GM19035 (cell line): ENCODE results near the gene AMBRA1.

Experiments
- ATAC-seq: cut with Tn5 transposase; IDR thresholded peaks from one replicate; pipeline ENCODE4 v1.9.1; 2021; ENCODE audit not compliant: unreplicated experiment

AMBRA1 gene

DNA sequence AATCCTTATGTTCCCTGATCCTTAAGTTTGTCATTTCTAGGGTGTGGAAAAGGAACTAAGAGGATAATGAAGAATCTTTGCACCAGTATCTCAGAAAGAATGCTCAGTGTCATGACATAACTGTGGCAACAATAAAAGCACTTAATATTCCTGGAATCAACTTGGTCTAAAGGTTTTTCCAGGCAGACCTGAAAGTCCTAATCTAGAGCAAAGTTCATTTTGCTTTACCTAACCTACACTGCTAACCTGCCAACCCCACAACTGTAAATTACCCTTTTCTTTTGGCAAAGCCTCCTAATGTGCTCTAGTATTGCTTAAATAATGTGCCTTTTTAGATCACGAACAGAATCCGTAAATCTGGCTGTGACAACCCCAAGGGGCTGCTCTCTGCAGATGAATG lies 82.5 kb downstream of the AMBRA1 start:
- no peak for ATAC-seq

DNA sequence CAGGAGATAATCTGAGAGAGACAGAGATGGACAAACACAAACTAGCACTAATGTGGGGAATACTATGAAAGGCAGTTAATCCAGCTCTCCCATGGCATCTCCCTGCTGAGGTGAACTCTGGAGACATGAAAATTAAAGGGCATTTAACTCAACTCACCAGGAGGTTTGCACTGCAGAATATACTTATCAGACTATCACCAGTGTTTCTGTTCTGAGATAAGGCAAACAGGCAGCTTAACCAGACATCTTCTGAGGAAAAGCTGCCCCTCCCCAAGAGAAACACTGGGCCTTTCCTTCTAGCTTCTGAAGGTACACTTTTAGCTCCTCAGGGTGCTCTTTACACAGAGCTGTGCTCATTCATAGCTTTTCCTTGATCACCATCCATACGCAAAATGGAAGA lies 85.5 kb downstream of the AMBRA1 start:
- no peak for ATAC-seq

DNA sequence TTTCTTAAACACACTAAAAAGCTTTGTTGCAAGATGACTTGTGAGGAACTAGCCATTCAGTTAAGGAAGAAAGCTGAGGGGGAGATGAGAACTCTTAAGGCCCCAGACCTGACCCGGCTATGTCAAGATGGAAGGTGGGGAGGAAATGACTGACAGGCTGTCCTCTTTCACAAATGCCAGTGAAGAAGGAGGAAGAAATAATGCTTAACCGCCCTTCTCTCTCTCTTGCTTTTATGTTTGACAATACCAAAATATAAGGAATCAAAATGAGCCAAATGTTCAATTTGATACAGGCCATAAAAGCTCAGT lies 87.4 kb downstream of the AMBRA1 start:
- no peak for ATAC-seq

DNA sequence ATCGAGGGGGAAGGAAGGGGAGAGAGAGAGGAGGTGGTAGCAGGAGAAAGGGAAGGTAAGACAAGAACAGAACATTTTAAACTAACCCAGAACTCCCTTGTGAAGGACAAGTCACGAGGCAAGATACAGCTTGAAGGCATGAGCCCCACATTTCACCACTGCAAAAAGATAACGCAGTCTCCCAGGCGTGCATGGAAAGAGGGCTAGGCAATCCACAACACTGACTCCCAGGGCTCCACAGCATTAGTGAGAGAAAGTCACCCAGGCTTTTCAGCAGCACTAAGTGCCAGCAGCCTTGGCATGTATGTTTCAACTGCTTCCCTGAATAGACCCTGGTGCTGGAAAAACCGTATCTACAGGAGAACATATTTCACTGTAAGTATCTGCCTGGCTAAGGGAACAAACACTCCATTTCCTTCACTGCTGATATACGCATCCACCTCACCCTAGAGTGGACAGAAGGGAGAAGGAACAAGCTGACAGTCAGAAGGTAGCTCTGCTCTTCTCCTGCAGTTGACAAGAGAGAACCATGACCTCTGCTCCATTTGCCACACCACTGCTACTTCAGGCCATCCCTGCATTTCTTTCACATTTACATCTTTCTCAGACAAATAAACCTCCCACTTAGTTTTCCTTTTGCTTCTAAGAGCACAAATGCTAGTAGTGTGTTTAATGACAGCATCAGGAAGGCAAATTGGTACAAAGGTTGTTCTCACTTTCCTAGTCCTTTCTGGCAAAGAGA lies 87.9 kb downstream of the AMBRA1 start:
- no peak for ATAC-seq

DNA sequence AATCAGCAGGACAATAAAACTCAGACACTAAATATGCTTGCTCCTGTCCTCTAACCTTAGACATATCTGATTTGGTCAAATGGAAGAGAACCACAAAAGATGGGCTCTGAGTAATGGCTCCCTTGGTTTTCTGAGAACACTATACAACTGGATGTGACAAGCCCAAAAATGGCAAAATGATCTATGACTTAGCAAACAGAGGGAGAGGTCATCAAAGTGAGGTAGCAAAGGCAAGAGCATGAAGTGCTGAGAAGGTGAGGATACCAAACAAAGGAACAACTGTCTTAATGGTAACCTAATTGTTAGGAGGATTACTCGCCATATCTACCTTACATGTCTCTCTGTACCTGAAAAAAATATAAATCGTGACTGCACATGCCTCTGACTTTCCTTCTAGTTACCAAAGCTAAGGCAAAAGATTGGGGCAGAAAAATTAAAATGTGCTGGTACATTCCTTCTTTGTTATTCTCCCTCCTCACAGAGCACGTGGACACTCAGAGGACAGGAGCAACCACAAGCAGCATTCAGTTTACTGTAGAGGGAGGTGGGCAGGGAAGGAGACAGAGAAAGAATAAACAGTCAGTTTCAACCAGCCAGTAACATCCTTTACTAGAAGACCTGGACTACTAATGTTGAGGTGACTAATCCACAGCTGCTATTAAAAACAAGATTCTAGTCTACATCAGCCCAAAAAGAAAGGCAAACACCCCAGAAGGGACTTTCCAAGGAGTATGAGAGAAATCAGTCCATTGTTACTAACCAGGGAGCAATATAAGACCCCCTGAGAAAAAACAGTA lies 88.8 kb downstream of the AMBRA1 start:
- ATAC-seq: no peak

DNA sequence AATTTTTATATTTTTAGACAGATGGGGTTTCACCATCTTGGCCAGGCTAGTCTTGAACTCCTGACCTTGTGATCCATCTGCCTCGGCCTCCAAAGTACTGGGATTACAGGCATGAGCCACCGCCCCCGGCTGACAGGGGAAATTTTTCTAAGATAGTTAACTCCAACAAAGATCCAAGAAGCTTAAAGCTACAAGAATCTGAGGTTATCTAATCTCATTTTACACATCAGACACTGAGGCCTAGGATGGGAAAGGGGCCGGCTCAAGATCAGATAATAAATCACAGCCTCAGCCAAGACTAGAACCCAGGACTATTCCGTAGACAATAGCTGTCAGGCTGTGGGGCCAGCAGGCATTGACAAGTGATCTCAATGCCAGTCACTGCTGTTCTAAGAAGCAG lies 94.0 kb downstream of the AMBRA1 start:
- ATAC-seq: no peak

DNA sequence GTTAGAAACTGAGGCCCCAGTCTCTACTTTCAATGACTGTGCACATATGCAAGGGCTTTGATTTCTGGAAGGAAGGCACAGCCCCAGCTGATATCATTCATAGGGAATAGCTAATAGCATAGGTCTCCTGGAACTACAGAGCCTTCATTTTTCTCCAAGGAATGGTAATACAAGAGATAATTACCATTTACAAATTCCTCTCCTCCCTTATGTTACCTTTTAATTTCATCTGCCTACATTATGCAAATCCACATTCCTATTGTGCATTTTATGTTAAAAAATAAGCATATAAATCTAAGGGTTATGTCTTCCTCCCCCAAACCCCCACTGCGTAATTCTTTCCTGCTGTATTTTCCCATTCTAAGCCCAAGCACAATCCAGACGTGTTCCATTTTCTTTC lies 94.9 kb downstream of the AMBRA1 start:
- no peak for ATAC-seq

DNA sequence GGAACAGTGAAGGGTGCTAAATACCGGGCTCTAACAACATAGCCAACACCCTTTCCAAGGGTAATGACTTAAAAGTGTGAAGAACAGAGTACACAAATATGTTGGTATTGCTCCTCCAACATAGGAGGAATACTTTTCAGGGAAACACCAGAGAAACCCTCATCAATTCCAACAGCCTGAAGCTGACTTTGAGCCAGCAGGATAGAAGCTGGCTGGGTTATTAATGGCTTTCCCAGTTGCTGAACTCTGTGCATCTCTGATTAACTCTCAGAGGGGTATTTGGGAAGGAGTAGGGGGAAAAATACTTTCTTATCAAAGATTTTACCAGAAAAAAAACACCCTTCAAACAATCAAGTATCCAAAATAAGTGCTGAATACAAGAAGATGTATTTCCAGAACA lies 95.6 kb downstream of the AMBRA1 start:
- ATAC-seq: no peak

DNA sequence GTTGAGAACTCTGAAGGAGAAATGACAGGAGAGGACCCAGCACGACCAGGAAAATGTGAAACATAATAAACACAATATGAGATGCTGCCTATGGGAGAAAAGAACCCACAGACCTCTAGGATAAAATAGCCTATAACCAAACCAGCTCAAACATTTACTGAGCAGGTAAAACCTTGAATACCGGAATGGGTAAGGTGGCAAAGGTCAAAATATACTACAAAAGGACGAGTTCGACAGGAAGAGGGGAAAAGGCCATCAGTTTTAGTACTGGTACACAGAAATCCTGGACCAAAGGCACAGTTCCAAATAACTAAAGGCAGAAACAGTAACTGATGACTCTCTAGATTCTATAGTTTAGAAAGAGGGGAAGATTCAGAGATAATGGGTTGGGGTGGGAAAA lies 96.3 kb downstream of the AMBRA1 start:
- no peak for ATAC-seq

DNA sequence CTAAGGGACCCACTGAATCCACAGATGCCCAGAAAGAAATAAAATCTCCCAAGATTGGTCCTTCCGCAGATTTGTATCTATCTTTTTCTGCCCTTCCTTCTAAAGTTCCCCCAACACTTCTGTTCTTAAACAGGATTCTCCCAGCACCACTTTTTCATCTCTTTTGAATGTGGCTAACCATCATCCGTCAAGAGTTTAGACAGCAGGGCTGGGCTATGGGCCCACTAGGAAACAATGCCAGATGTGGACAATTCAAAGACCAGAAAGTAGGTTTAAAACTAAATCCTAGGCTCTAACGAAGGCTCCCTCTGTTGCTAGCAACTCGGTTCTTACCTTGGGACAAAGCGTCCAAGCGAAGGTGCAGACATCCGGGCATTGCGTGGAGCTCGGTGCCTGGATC lies 100.0 kb downstream of the AMBRA1 start:
- ATAC-seq: no peak

DNA sequence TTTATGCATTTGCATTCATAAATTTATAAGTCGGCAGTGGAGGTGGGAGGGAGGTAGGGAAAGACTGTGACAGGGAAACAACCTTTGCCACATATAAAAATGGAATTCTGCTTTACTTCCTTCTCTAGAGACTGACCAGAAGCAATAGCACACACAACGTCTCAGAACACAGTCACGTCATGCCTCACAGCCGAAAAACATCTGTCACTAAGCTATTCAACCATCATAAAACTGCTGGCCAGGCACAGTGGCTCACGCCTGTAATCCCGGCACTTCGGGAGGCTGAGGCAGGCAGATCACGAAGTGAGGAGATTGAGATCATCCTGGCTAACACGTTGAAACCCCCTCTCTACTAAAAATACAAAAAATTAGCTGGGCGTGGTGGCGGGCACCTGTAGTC lies 101.3 kb downstream of the AMBRA1 start:
- ATAC-seq: no peak

DNA sequence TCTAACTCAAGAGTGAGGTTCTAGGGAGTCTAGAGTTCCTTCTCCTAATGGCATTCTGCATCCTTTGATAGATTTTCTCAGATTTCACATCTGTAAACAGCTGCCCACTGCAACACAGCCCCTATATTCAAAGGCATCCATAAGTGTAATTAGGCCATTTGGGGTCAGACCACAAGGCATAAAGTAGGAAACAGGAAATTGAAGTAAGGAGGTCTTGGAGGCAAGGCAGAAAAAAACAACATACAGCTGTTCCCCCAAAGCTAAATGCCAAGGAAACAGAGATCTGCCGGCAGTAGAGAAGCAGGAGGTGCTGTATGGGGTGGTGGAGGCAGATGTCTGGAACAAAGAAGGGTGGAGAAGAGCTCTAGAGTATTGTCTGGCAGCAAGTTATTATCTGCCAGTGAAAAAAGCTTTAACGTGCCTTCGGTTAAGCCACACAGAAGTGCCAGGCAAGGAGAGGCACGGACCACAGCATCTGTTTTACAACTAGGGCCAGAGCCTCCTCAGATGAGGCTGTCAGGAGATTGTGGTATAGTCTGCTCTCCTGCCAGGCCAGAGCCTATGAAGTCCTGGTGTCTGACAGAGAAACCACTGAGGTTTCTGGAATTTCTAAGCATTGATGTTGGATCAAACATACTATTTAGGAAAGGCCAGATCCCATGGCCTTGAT lies 102.0 kb downstream of the AMBRA1 start:
- ATAC-seq: no peak

DNA sequence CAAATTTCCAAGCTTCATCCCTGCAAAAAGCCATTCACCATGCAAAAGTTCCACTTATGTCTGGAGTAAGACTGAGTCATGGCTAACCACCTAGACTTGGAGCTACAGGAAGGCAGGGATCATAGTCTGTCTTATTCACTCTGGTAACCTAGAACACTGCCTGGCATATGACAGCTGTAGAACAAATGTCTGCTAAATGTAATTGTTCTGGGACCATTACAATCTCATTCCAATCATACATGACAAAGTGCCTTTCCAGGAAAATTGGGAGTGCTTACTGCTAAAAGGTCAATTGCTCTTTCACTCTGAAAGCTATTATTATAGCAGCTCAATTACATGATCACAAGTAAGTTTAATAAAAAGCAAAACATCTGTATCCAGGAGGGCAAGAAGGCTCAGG lies 103.2 kb downstream of the AMBRA1 start:
- ATAC-seq: no peak

DNA sequence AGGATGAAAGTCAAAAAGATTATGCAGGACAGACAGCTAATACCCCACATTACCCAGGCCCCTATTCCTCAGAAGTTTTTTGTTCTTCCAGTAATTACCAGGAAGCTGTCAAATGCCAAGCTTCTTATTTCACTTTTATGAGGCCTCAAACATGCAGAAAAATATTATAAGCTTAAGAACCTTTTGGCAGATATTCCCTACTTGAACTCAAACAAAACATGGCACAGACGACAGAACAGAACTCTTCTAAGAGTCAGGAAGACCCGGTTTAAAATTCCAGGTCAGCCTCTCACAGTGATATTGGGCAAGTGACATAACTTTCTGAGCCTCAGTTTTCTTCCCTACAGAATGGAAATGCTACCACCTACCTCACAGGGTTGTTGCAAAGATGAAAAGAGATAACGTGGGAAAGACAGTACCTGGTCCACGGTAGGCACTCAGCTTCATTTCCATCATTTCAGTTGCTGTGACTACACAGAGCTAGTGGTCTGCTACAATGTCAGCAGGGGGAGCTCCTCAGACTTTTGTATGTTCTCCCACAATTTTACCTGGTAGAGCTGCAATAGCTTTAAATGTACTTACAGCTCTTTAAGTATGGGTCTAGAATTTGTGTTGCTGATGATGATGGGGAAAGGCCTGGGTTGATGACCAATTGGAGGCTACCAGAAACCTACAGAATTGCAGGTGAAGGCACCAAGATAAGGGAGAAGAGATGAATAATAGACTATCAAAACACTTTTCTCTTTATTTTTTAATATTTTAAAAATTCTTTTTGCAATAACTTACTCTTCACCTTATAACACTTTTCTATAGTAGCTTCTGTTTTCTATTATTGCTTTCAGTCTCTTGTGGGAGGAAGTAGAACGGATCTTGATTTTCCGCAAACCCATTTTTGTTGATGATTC lies 103.9 kb downstream of the AMBRA1 start:
- no peak for ATAC-seq

DNA sequence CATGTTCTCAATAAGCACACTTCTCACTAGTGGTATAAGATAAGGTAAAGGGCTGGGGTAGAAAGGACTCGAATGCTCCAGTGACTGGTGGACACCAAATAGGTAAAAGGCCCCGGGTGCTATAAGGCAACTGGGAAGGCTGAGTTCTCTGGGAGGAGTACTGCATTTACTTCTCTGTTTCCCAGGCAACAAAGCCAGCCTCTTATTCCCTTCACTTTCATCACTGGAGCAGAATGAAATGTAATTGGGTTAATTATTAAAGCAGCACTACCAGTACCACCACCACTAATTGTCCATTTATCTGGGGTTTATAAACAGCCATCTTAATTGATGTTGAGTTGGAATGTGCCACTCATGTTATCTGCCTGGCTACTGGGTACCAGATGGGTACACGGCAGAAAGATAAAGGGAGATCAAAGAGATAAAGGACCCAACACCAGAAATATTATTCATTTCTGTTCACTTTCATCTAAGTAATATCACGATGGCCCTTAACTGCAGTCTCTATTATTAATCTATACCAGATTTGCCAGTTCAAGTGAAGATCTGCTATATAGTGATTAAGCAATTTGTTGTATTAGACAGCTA lies 107.9 kb downstream of the AMBRA1 start:
- no peak for ATAC-seq

DNA sequence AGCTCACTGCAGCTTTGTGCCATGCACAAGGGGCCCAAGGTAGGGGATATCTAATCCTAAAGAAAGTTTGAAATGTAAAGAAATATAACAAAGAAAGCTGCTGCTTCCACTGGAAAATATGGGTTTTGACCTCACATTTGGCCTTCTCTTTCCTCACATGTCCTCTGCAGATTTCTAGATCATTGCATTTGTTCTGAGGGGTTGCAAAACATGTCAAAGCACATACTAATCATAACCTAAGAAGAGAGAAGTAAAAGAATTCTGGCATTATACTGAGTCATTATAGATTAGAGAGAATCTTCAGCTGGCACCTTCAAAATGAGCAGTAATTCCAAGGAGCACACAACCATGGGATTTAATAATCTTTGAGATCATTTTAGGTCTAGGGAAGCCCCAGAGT lies 109.7 kb downstream of the AMBRA1 start:
- ATAC-seq: no peak

DNA sequence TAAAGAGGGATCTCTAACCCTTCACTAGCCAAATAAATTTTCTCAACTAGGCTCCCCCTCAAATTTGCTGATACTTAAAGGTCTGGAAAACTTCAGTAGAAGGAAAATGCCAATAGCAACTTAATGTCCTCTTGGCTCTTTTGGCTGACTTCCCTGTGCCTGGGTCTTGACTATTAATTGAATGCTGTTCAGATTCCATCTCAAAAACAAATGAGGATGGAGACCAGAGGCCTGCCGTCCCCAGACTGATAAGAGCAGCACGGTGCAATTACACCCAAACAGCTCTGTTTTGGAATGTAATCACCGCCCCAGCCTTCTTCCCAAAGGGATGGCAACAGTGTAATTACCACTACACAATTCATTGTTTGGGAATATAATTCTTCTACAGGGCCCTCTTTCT lies 112.9 kb downstream of the AMBRA1 start:
- no peak for ATAC-seq

DNA sequence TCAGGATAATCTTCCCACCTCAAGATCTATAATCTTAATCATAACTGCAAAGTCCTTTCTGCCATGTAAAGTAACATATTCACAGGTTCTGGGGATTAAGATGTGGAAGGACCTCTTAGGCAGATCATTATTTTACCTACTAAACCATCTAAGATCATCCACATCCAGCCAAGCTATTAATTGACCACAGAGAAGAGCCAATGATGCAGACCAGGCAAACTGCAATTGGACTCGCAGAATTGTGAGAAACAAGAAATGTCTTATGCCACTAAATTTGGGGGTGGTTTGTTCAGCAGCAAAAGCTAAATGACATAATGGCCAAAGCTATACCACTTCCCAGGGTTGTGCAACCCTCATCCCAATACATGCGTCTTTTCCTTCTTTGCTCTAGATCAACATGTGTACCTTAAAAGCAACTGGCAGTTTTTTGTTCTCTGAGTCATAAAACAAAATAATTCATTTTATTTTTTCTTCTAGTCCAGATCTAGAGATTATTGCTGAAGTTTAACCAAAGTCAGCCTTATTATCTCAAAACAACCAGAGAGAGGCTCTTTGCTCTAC lies 113.6 kb downstream of the AMBRA1 start:
- no peak for ATAC-seq

DNA sequence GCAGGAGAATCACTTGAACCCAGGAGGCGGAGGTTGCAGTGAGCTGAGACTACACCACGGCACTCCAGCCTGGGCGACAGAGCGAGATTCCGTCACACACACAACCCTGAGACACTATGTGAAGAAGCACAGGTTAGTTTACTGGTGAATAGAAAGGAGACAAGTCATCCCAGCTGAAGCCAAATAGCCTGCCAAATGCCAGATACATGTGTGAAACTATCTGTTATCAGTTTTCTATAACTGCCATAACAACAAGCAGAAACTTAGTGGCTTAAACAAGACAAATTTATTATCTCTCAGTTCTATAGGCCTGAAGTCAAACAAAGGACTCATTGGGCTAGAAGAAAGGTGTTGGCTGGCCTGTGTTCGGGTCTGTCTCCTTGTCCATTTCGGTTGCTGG lies 114.2 kb downstream of the AMBRA1 start:
- ATAC-seq: no peak

DNA sequence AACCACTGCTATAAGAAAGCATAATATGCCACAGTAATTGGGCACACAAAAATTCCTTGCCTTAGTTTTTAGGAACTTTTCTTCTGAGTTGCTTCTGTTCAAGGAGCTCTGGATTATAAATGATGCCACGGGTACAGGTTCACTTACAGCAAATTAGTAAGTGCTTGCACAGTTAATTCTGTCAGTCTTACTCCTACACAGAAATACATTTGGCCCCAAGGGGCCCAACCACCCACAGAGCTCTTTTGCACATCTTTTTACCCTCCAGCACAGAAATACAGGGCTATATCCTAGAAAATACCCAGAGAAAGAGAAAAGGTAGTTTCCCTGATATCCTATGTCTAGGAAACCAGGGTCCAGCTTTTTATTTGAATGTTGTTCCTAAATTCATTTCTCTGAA lies 115.6 kb downstream of the AMBRA1 start:
- ATAC-seq: no peak

DNA sequence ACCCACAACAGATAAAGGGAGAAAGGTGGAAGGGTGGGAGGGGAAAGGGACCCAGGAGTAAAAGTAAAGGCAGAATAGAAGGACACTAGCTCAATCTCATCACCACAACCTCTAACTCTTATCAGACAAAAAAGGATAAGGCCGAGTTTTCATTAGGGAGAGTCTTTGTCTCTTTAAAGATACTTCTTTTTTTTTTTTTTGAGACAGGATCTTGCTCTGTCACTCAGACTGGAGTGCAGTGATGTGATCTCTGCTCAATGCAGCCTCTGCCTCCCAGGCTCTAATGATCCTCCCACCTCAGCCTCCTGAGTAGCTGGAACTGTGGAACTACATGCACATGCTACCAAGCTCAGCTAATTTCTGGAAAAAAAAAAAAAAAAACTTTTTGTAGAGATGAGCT lies 116.7 kb downstream of the AMBRA1 start:
- no peak for ATAC-seq
